ENCODE data around the gene FAAP20.

- TF ChIP-seq ZNF331 (CRISPR knock-in tag; IDR thresholded peaks at IDR 0.05; ENCODE audit: low read depth) (no peak), EZH2 (IDR thresholded peaks at IDR 0.05; ENCODE audit: low read depth, unreplicated experiment) (no peak), CTCF (conservative IDR thresholded peaks at IDR 0.05; ENCODE audit: low read depth in 2 of 2) (no peak), EZH2phosphoT487 (IDR thresholded peaks at IDR 0.05; ENCODE audit: unreplicated experiment) (no peak), JUNB (IDR thresholded peaks at IDR 0.05; ENCODE audit: unreplicated experiment) (no peak), POLR2AphosphoS5 (IDR thresholded peaks at IDR 0.05; ENCODE audit: low read depth) (no peak), STAT1 (IDR thresholded peaks at IDR 0.05; ENCODE audit: unreplicated experiment) (no peak), NANOG (IDR thresholded peaks at IDR 0.05; ENCODE audit: borderline replicate concordance) (no peak), ETS1 (IDR thresholded peaks at IDR 0.05) (no peak), CREB1 (CRISPR knock-in tag; IDR thresholded peaks at IDR 0.05; ENCODE audit: low read depth) (no peak)
- TF ChIP-seq, protein P1, sequence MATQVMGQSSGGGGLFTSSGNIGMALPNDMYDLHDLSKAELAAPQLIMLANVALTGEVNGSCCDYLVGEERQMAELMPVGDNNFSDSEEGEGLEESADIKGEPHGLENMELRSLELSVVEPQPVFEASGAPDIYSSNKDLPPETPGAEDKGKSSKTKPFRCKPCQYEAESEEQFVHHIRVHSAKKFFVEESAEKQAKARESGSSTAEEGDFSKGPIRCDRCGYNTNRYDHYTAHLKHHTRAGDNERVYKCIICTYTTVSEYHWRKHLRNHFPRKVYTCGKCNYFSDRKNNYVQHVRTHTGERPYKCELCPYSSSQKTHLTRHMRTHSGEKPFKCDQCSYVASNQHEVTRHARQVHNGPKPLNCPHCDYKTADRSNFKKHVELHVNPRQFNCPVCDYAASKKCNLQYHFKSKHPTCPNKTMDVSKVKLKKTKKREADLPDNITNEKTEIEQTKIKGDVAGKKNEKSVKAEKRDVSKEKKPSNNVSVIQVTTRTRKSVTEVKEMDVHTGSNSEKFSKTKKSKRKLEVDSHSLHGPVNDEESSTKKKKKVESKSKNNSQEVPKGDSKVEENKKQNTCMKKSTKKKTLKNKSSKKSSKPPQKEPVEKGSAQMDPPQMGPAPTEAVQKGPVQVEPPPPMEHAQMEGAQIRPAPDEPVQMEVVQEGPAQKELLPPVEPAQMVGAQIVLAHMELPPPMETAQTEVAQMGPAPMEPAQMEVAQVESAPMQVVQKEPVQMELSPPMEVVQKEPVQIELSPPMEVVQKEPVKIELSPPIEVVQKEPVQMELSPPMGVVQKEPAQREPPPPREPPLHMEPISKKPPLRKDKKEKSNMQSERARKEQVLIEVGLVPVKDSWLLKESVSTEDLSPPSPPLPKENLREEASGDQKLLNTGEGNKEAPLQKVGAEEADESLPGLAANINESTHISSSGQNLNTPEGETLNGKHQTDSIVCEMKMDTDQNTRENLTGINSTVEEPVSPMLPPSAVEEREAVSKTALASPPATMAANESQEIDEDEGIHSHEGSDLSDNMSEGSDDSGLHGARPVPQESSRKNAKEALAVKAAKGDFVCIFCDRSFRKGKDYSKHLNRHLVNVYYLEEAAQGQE (IDR thresholded peaks at IDR 0.05; ENCODE audit: unreplicated experiment) = no peak
These were observed 12.2 kb downstream of the FAAP20 start for GRCh38 chr1:2182376-2182775.
